Measurements from ENCODE around the gene FGF22.

- no peak for TF ChIP-seq CTCF (IDR thresholded peaks at IDR 0.05)
- TF ChIP-seq EZH2 (IDR thresholded peaks at IDR 0.05; ENCODE audit: borderline replicate concordance, insufficient read depth, low read depth, low read length, poor library complexity, severe bottlenecking): no peak
Observed at GRCh38 chr19:682678-683320, 43.1 kb downstream of the FGF22 start.

All from B cell (primary cell).